ENCODE results near the gene ALX4.

- TF ChIP-seq POLR2AphosphoS5 (IDR thresholded peaks at IDR 0.05) (no peak), CTCF (IDR thresholded peaks at IDR 0.05) (no peak), POLR2A (IDR thresholded peaks at IDR 0.05) (no peak)
Observed at GRCh38 chr11:44351898-44352498, 42.1 kb upstream of the ALX4 start.
